H1 (cell line): Measurements from ENCODE around the gene AMBP. TPM values are rescaled to one million over a fixed set of nuclear protein-coding genes. Genes with fewer than 3 reads are reported as not detected.

Experiments used
- CTCF ChIA-PET: fragments of 300-600 bp; sonication (Branson Sonifier 250); formaldehyde crosslinking; loops from one replicate; lab custom pipeline; 2021; ENCODE audit not compliant: partially characterized antibody; lab: Charles Lee
- POLR2A ChIA-PET: fragments of 300-600 bp; sonication (Branson Sonifier 250); formaldehyde crosslinking; loops from one replicate; lab custom pipeline; 2021; ENCODE audit warnings: inconsistent platforms; ENCODE audit not compliant: partially characterized antibody; lab: Charles Lee
- DNase-seq, 2 experiments: peaks; one replicate each; pipeline versions ENCODE4 v3.0.0 to v3.0.0-alpha.2; 2010 to 2022; ENCODE audit warnings: low spot score in 2 of 2, low read depth in 1 of 2, mixed read lengths in 1 of 2
- FAIRE-seq: peaks from 2 replicates; lab custom pipeline; 2011; peaks lifted over from hg19 to GRCh38; lab: Jason Lieb, UNC
- H2AFZ ChIP-seq: 2 replicates; pipeline ENCODE4 v1.8.1; 2012; ENCODE audit warnings: low read length, inconsistent platforms
- H2AK5ac ChIP-seq: 2 replicates; pipeline ENCODE4 v1.6.1; 2013; ENCODE audit warnings: low read depth, low read length
- H2BK120ac ChIP-seq: replicated peaks from 2 replicates; pipeline ENCODE3; 2013; ENCODE audit warnings: low read depth, low read length, inconsistent platforms
- H2BK12ac ChIP-seq: 2 replicates; pipeline ENCODE4 v1.6.1; 2013; ENCODE audit warnings: low read depth, low read length
- H2BK15ac ChIP-seq: 2 replicates; pipeline ENCODE4 v1.6.1; 2013; ENCODE audit warnings: low read length
- H2BK20ac ChIP-seq: 2 replicates; pipeline ENCODE4 v1.6.1; 2013; ENCODE audit warnings: low read length
- H2BK5ac ChIP-seq: 2 replicates; pipeline ENCODE4 v1.6.1; 2013; ENCODE audit warnings: low read depth, low read length
- H3K14ac ChIP-seq: 2 replicates; pipeline ENCODE4 v1.6.1; 2013; ENCODE audit warnings: inconsistent platforms; ENCODE audit not compliant: insufficient read length
- H3K18ac ChIP-seq: 2 replicates; pipeline ENCODE4 v1.6.1; 2013; ENCODE audit warnings: low read length; ENCODE audit errors: extremely low read depth
- H3K23ac ChIP-seq: 2 replicates; pipeline ENCODE4 v1.6.1; 2013; ENCODE audit warnings: inconsistent platforms; ENCODE audit not compliant: insufficient read length
- H3K23me2 ChIP-seq: 2 replicates; pipeline ENCODE4 v1.6.1; 2013; ENCODE audit warnings: low read depth, low read length
- H3K27ac ChIP-seq: 2 replicates; pipeline ENCODE4 v1.6.1; 2011; ENCODE audit warnings: low read depth, low read length, inconsistent platforms
- H3K27me3 ChIP-seq, 4 experiments: replicated peaks in 1 of 4; 1 replicate in 1 of 4; 2 replicates in 3 of 4; pipeline versions ENCODE4 v1.6.1 to v1.8.1; 2011 to 2013; ENCODE audit warnings: low read length in 3 of 4, mild to moderate bottlenecking in 3 of 4, inconsistent platforms in 2 of 4, mixed read lengths in 2 of 4, moderate library complexity in 1 of 4; ENCODE audit not compliant: control insufficient read depth in 3 of 4, insufficient read depth in 3 of 4; ENCODE audit errors: extremely low read depth in 1 of 4
- H3K36me3 ChIP-seq, 4 experiments: 2 replicates each; pipeline versions ENCODE4 v1.6.1 to v1.8.1; 2011 to 2013; ENCODE audit warnings: mild to moderate bottlenecking in 4 of 4, low read length in 3 of 4, moderate library complexity in 2 of 4, control low read depth in 1 of 4, inconsistent platforms in 1 of 4; ENCODE audit not compliant: insufficient read depth in 4 of 4, control insufficient read depth in 2 of 4
- H3K4ac ChIP-seq: replicated peaks from 2 replicates; pipeline ENCODE3; 2013; ENCODE audit warnings: low read length, low read depth, mixed read lengths, inconsistent platforms; ENCODE audit not compliant: insufficient read length
- H3K4me1 ChIP-seq, 4 experiments: replicated peaks in 1 of 4; 1 replicate in 1 of 4; 2 replicates in 3 of 4; pipeline versions ENCODE4 v1.6.1 to v1.8.1; 2011 to 2013; ENCODE audit warnings: low read length in 3 of 4, inconsistent platforms in 2 of 4, mixed read lengths in 1 of 4; ENCODE audit not compliant: insufficient read depth in 4 of 4, control insufficient read depth in 3 of 4
- H3K4me2 ChIP-seq, 2 experiments: 2 replicates each; pipeline versions ENCODE4 v1.6.1 to v1.8.1; 2011 to 2013; ENCODE audit warnings: low read depth in 2 of 2, low read length in 2 of 2, control low read depth in 1 of 2, inconsistent platforms in 1 of 2, mild to moderate bottlenecking in 1 of 2; ENCODE audit not compliant: insufficient read depth in 1 of 2
- H3K4me3 ChIP-seq, 4 experiments: fragments of 200-600, 300-600 bp in 1 of 4; sonication (generic), shearing (Covaris generic), sonication (Bioruptor Twin) in 1 of 4; 2 replicates each; pipeline versions ENCODE4 v1.5.1 to v1.8.1; 2011 to 2016; ENCODE audit warnings: low read length in 4 of 4, low read depth in 3 of 4, control low read depth in 2 of 4, inconsistent platforms in 2 of 4, mild to moderate bottlenecking in 2 of 4, mixed read lengths in 1 of 4, moderate library complexity in 1 of 4; ENCODE audit not compliant: insufficient read depth in 2 of 4; ENCODE audit errors: extremely low read depth in 1 of 4
- H3K56ac ChIP-seq: replicated peaks from 2 replicates; pipeline ENCODE3; 2013; ENCODE audit warnings: low read depth, mild to moderate bottlenecking, mixed read lengths, low read length, inconsistent platforms; ENCODE audit not compliant: insufficient read length
- H3K79me1 ChIP-seq: 2 replicates; pipeline ENCODE4 v1.6.1; 2013; ENCODE audit warnings: low read depth, low read length, control low read depth
- H3K79me2 ChIP-seq, 2 experiments: 2 replicates each; pipeline versions ENCODE4 v1.6.1 to v1.8.1; 2012 to 2013; ENCODE audit warnings: low read length in 2 of 2, mild to moderate bottlenecking in 2 of 2, inconsistent platforms in 1 of 2; ENCODE audit not compliant: insufficient read depth in 2 of 2, control insufficient read depth in 1 of 2
- H3K9ac ChIP-seq, 4 experiments: replicated peaks in 1 of 4; 1 replicate in 1 of 4; 2 replicates in 3 of 4; pipeline versions ENCODE4 v1.6.1 to v1.8.1; 2011 to 2013; ENCODE audit warnings: low read depth in 3 of 4, low read length in 3 of 4, control low read depth in 2 of 4, mild to moderate bottlenecking in 2 of 4, moderate library complexity in 2 of 4, inconsistent platforms in 1 of 4; ENCODE audit errors: extremely low read depth in 1 of 4
- H3K9me3 ChIP-seq, 2 experiments: 2 replicates each; pipeline versions ENCODE4 v1.6.1 to v1.8.1; 2012 to 2013; ENCODE audit warnings: mild to moderate bottlenecking in 2 of 2, moderate library complexity in 2 of 2, control low read depth in 1 of 2, inconsistent platforms in 1 of 2, low read depth in 1 of 2, low read length in 1 of 2, mixed read lengths in 1 of 2; ENCODE audit not compliant: insufficient read depth in 2 of 2
- H4K20me1 ChIP-seq, 2 experiments: replicated peaks in 1 of 2; 2 replicates each; pipeline versions ENCODE3 to v1.8.1; 2011 to 2013; ENCODE audit warnings: inconsistent platforms in 2 of 2, low read length in 2 of 2, mild to moderate bottlenecking in 1 of 2; ENCODE audit not compliant: insufficient read depth in 2 of 2, control insufficient read depth in 1 of 2
- H4K5ac ChIP-seq: 2 replicates; pipeline ENCODE4 v1.6.1; 2013; ENCODE audit warnings: low read length, low read depth, mixed read lengths, inconsistent platforms; ENCODE audit not compliant: insufficient read length
- H4K8ac ChIP-seq: 2 replicates; pipeline ENCODE4 v1.8.0; 2013; ENCODE audit warnings: mild to moderate bottlenecking, moderate library complexity, low read length, inconsistent platforms; ENCODE audit not compliant: insufficient read depth; ENCODE audit errors: extremely low read depth
- H4K91ac ChIP-seq: replicated peaks from 2 replicates; pipeline ENCODE3; 2013; ENCODE audit warnings: low read length, mixed read lengths, inconsistent platforms; ENCODE audit not compliant: insufficient read length
- CHD2 ChIP-seq: IDR thresholded peaks from 2 replicates; pipeline ENCODE4 v1.6.1; 2012; ENCODE audit warnings: low read length, improper control_type of control experiment
- EZH2 ChIP-seq: fragments of 200-600 bp; sonication (generic); IDR thresholded peaks from 2 replicates; pipeline ENCODE4 v1.7.1; 2012; ENCODE audit warnings: low read depth, mild to moderate bottlenecking, moderate library complexity, low read length, inconsistent platforms; ENCODE audit not compliant: severe bottlenecking
- MAX ChIP-seq: IDR thresholded peaks from 2 replicates; pipeline ENCODE4 v1.6.1; 2012; ENCODE audit warnings: inconsistent platforms
- SP2 ChIP-seq: IDR thresholded peaks from 2 replicates; pipeline ENCODE4 v1.6.1; 2012; ENCODE audit warnings: mild to moderate bottlenecking, low read length, inconsistent platforms
- YY1 ChIP-seq: IDR thresholded peaks from 2 replicates; pipeline ENCODE4 v1.6.1; 2011; ENCODE audit warnings: low read depth, mild to moderate bottlenecking, low read length
- WGBS, 2 experiments: shearing (Covaris generic) in 1 of 2; methylation state at CpG; one replicate each; pipeline versions ENCODE4 v1.1.6 to v1.1.7; 2013 to 2015; ENCODE audit warnings: low lambda C conversion rate in 2 of 2, mixed read lengths in 2 of 2, inconsistent platforms in 1 of 2, low coverage in 1 of 2, missing lambda C conversion rate in 1 of 2; ENCODE audit not compliant: insufficient replicate concordance in 2 of 2, insufficient coverage in 1 of 2, insufficient read length in 1 of 2; ENCODE audit errors: extremely low coverage in 1 of 2, missing lambda C conversion rate in 1 of 2; 5-methylcytosine and 5-hydroxymethylcytosine counted together
- polyA plus RNA-seq, 7 experiments: library from polyadenylated mRNA; depleted of rRNA in 3 of 7; stranded (reverse) in 5 of 7; unstranded in 2 of 7; fragments of >200 nt in 5 of 7; fragments of 200-250 nt in 2 of 7; gene quantifications; 1 replicate in 5 of 7; 2 replicates in 1 of 7; 4 replicates in 1 of 7; pipeline versions ENCODE4 v1.2.1 to v1.2.3, GENCODE V29; 2011 to 2013; ENCODE audit warnings: missing spikeins in 2 of 7, mixed read lengths in 2 of 7
- total RNA-seq: library from RNA; stranded (reverse); fragmentation: NEBNext Ultra II Directional; extraction: Animal tissue kit (Norgen Biotek cat#: 25700); gene quantifications from 2 replicates; pipeline ENCODE4 v1.2.1, GENCODE V29; 2021

AMBP gene
- total and polyA plus RNA-seq, 2 of the 8 experiments (the other 6 are each of a cell fraction or from before 2014, with no cell fraction given), result 3.0 to 4.0 TPM

- no peaks in the 10 kb centered on the region for H3K79me2 ChIP-seq
- H3K36me3 ChIP-seq, result peaks cover 7 to 33% (median 12%) of the 10 kb centered on the region in 4 experiments; a peak in 7 of 8 replicates
- H3K9ac ChIP-seq, result no peak overlapping the region
- no peak for FAIRE-seq
- no peak overlapping the region for H3K27ac ChIP-seq
- no peak overlapping the region for H2BK120ac ChIP-seq
- no peak overlapping the region for H3K23ac ChIP-seq
- H3K18ac ChIP-seq, result no peak overlapping the region
- H3K14ac ChIP-seq, result no peak overlapping the region
- no peak overlapping the region for H2BK5ac ChIP-seq
- no peaks in the 10 kb centered on the region for H3K79me1 ChIP-seq
- H2BK20ac ChIP-seq, result no peak overlapping the region
- no peak overlapping the region for H2AK5ac ChIP-seq
- no peaks in the 10 kb centered on the region for H3K9me3 ChIP-seq
- no peak overlapping the region for H4K8ac ChIP-seq
- no peak overlapping the region for H3K4me3 ChIP-seq
- H3K56ac ChIP-seq, result no peak overlapping the region
- H4K91ac ChIP-seq, result no peak overlapping the region
- H3K4ac ChIP-seq, result no peak overlapping the region
- H3K4me1 ChIP-seq, result no peaks in the 10 kb centered on the region
- no peak overlapping the region for H4K5ac ChIP-seq
- H2AFZ ChIP-seq, result no peak overlapping the region
- no peak overlapping the region for H2BK12ac ChIP-seq
- POLR2A ChIA-PET, result no interaction called here
- CTCF ChIA-PET, result interaction anchor here (0.7 to 1.5 kb wide), 21 partner anchors 8 to 364 kb away, joined by 3 to 5 read pairs (median 3); partner anchors contain the start of gene AMBP
- no peaks in the 10 kb centered on the region for H3K23me2 ChIP-seq
- 93% methylated on average over 1 of the region's 1 CpG; no CpG with 5 or more reads in 1 of the 2 experiments for WGBS, 2 experiments
- peaks cover 0 to 3% of the 10 kb centered on the region in 2 experiments for H4K20me1 ChIP-seq
- H2BK15ac ChIP-seq, result no peak overlapping the region
- H3K4me2 ChIP-seq, result no peak overlapping the region
- no peaks in the 10 kb centered on the region for H3K27me3 ChIP-seq
- no peak for DNase-seq
- TF ChIP-seq MAX, result no peak
- TF ChIP-seq SP2, result no peak
- no peak for TF ChIP-seq YY1
- TF ChIP-seq CHD2, result no peak
- TF ChIP-seq EZH2, result no peak
These were observed 31.2 kb downstream of the AMBP start for GRCh38 chr9:114046875-114047274.
